NCI-H748 (cell line): ENCODE results near the gene TEX51.

Source experiments
- DNase-seq: peaks from one replicate; lab custom pipeline; 2025; ENCODE audit not compliant: unreplicated experiment; lab: John Stamatoyannopoulos, UW

TEX51 gene

DNA sequence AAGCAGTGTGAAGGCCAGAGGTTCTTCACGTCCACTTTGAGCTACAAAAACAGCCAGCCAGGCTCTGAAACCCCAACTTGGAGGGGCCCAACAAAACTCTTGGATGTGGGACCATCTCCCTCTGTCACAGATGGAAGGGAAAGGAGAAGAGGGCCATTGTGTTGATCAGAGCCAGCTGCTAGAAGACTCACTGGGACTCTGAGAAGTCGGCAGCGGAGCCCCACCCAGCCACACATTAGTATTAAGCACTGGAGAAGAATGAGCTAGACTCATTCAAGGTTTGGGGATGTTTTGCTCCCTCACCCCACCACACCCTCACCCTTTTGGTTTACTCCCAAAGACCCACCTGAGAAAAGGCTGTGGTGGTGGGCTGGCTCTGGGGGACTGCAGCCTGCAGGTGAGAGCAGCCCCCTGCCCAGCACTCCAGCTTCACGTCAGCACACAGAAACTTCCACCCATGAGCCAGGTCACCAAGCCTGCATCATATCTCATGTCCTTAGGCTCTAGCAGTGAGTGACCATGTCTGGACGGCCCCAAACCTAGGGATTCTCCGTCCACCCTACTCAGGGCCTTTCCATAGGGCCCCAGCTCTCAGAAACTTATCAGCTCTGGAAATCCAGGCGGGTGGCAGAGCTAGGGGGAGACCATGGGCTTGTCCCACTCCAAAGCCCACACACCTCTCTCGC, 12.6 kb downstream of the TEX51 start:
- no peak for DNase-seq

DNA sequence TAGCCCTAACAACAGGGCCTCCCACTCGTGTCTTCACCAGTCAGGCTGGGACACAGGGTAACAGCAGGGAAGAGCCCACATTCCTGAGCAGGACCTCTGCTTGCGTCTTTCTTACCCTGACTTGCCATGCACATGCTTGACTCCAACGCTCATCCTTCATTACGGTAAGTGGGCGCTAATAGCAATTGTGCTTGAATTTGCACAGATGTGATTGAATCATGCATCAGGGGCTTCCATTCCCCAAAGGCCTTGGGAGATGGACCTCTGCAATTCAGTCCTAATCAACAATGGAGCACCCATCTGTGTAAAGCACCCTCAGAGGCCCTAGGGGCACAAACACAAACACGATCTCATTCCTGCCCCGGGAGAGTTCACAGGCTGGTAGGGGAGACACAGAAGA, 13.5 kb downstream of the TEX51 start:
- no peak for DNase-seq

DNA sequence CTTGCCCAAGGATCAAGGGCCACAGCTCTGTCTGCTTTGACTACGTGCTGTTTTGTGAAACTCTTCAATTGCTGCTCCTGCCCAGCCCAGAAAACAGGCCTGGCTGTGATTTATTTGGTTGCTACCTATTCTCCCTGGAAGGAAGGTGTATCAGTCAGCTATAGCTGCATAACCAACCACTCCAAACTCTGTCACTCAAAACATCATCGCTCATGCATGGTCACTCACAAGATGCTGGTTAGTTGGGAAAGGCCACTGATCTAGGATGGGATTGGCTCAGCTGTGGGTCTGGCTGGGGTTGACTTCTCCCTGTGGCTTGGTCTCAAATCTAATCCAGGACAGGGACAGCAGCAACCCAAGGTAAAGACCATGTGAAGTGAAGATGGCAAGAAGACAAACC, 14.6 kb downstream of the TEX51 start:
- DNase-seq: no peak

DNA sequence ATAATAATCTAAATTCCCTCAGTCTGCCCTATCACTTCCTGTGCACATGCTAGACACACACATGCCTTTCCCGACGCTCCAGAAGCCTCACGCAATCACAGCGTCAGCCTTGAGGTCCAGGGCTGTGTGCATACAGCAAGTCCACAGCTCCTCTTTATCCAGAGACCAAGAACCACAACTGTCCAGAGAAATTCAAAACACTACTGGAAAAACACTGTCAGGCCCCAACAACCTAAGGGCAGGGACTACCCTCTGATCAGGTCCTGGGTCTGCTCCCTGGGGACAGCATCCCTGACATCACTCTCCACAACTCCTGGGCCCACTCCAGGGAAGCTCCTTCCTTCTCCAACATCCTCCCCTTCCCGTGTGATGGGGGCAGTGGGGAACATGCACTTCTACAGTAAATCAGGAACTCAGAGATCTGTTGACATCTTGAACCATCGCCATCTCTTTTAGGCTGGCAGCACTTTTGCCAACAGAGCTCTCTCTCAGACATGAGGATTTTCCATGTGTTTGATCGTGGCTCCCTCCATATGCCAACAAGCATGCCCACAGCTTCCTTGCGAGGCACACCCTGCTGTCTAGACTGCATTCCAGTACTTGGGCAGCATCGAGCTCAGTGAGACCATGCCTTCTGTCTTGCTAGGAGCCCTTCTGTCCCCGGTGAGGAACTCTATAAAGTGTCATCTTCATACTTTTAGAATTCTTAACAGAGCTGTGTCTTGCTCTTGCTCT, 15.4 kb downstream of the TEX51 start:
- DNase-seq: no peak

DNA sequence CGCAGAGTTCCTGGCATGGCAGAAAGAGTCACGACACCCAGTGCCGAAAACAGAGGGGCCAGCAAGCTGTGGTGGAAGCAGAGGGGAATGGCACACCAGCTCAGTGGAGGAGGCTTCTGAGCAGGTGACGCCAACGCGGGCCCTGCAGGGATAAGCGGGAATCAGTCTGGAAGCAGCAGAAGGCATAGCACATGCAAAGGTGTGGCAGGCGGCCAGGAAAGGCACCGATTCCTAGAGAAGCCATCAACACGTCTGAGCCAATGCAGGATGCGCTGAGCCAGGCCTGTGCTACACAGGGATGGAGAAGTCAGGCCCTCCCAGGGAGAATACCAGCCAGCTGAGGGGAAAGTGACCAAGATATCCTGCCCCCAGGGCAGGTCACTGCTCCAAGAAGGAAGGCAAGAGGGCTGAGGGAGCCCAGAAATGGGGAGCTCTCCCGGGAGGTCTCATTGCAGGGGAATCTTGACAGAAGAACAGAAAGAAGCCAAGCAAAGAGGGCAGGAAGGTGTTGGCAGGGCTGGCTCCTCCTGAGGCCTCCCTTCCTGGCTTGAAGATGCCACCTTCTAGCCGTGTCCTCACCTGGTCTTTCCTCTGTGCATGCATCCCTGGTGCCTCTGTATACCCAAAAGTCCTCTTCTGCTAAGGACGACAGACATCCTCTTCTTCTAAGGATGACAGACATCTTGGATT, 16.3 kb downstream of the TEX51 start:
- no peak for DNase-seq

DNA sequence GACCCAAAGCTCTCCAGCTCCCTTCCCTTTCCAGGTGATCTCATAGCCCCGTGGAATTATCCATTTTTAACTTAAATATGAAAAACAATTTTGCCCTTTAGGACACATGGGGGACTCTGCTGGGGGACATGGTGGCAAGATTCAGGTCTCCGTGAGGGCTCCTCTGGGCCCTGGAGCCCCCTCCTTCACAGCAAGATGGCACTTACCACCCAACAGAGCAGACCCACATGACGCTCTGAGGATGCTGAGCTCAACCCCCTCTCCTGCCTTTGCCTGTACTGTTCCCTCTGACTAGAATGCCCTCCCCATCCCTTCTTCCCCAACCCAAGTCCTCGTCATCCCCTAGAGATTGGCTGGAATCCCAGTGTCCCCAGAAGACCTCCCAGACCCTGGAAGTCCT, 17.2 kb downstream of the TEX51 start:
- no peak for DNase-seq

DNA sequence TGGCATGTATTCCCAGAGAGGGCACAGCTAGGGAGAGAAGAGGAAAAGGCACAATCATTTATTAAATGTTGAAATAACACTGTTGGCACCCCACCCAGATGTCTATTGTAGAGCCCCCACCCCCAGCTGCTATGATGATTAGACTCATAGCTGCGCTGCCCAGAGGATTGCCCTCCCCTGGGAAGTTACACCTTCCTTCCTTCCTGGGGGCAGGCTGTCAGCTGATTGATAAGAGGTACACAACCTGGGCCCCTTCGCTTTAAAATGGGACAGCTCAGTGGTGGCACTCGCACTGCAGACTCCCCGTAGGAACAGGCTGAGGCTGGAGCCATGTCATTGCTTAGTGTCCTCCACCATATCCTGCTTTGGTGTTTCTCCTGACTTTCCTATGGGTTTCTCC, 18.1 kb downstream of the TEX51 start:
- DNase-seq: no peak

DNA sequence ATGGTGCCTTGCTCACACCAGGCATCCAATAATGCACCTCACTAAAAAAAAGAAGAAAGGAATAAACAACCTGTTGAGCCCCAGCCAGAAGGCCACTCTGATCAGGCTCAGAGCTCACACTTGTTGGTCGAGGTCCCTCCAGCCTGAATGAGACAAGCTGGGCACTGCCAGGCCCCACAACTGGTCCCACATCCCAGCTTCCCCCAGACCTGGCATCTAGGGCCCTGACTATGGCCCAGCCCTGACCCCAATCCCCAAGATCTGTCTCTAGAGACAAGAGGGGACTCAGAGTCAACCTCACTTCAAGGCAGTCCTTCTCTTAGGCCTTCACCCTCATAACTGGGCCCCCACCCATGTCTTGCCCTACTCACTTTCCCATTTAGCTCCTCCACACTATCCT, 22.4 kb downstream of the TEX51 start:
- DNase-seq: no peak

DNA sequence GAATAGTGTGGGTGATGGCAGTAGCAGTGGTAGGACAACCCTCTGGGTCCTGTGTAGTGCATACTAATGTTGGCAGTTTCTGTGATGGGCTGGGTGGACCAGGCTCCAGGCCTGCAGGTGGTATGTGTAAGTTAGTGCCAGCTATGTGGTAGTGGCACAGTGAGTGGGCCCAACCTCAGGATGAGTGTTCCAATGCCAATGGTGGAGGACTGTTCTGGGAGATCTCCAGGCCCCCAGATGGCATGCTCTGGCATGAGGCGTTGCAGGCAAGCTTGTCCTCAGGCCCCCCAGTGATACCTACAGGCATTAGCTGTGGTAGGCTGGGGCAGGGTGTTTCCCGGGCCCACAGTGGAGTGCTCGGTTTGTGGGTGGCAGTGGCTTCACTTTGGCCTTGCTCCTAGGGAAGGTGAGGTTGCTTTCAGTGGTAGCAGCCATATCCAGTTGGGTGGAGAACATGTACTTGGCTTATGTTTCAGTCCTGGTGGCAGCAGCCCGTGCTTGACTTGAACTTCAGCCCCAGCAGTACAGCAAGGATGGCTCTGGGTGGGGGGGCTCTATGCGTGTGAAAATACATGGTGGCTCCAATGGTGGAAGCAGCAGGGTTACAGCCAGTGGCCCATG, 32.4 kb downstream of the TEX51 start:
- DNase-seq: no peak

DNA sequence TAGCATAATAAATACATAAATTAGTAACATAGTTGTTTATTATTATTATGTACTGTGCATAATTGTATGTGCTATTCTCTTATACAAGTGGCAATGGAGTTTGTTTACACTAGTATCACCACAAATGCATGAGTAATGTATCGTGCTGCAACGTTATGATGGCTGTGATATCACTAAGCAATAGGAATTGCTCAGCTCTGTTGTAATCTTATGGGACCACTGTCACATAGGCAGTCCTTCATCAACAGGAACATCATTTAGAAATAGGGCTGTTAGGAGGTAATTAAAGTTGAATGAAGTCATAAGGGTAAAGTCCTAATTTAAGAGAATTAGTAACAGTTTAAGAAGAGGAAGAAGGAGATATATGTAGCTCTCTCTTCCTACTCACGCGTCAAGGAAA, 33.8 kb downstream of the TEX51 start:
- DNase-seq: no peak

DNA sequence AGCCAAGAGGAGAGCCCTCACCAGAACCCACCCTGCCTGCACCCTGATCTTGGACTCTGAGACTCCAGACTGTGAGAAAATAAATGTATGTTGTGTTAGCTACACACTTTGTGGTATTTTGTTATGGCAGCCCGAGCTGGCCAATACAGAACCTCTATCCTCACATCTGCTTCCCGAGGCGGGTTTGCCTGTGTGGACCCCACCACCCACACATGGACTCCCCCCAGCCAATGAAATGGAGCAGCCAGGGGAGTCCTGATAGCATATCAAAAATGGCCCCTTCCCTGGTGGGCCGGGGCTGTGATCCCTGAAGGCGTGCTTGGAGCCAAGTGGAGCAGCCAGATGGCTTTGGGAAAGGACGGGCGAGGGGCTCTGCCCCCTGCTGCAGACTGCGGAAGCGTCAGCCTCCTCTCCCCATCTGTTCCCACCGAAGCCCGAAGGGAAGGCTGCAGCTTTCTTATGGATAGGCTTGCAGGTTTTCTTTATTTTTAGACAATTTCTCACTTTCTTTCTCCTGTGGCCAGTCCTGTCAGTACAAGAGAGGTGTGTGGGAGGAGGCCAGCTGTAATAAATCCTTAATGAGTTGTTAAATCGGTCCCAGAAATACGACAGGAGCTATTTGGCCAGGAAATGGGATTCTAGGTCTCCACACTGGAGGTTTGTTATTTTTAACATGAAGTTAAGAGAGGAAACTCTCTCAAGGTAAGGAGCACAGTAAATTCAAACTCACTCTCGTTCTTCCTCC, 34.4 kb downstream of the TEX51 start:
- no peak for DNase-seq

DNA sequence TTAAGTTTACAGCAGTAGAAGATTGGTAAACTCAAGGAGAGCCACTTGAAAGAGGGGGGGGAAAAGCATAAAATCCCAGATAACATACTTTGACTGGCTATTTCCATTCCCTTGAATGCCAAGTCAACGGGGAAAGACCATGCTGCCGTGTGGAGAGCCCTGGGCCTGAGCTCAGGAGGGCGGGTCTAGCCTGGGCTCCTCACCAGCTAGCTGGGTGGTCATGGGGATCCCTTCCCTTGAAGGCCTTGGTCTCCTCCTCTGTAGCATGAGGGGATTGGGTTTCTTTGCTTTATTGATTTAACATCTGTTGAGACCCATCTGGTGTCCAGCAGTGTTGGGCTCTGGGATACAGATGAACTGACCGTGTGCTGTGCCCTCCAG, 35.0 kb downstream of the TEX51 start:
- no peak for DNase-seq

DNA sequence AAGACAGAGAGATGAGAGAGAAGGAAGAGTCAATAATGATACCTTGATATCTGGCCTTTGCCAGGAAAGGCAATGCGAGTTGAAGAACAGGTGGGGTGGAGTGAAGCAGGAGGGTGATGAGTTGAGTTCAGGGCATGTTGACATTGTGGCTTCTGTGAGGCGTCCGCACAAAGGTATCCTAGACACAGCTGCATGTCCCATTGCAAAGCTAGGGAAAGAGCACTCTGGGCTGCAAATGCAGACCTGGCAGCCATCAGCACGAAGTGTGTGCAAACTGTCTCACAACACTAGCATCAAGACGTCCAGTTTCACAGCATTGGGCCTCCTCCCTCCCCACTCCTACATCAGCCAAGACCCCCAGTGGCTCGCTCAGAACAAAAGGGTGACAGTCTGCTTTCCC, 36.1 kb downstream of the TEX51 start:
- peak; percentile 41 for DNase-seq

DNA sequence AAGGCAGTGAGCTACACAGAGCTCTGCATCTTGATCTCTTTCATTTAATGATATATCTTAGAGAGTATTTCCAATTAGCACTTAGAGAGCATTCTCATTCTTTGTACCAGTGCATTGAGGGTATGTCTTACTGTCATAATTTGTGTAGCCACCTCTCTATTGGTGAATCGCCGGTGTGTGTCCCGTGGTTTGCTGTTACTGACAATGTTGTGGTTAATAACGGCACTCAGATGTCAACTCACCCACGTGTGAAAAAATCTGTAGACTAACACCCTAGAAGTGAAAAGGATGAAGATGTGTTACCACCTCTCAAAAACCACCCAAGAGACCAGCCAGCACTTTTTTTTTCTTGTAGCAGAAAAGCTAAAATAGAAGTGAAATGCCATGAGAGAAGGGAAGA, 37.1 kb downstream of the TEX51 start:
- no peak for DNase-seq

DNA sequence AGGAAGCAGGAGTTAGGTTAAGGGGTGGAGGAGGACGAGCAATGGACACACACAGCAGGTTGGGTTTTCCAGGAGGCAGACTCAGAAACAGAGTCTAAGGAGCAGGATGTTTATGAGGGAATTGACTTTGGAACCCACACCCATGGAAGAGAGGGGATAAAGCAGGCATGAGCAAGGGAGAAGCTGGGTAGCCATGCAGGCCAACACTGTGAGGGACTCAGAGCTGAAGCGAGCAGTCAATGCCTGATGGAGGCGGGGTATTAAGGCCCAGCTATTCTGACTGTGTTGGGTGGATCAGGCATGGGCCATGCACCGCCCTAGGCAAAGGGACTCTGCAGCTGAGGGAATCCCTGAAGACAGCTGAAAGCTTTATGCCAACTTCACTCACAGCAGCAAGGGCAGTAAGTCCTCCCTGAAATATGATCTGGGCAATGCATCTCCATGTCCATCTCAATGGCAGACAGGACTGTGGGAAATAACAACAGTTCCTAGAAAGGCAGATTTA, 37.6 kb downstream of the TEX51 start:
- DNase-seq: no peak

DNA sequence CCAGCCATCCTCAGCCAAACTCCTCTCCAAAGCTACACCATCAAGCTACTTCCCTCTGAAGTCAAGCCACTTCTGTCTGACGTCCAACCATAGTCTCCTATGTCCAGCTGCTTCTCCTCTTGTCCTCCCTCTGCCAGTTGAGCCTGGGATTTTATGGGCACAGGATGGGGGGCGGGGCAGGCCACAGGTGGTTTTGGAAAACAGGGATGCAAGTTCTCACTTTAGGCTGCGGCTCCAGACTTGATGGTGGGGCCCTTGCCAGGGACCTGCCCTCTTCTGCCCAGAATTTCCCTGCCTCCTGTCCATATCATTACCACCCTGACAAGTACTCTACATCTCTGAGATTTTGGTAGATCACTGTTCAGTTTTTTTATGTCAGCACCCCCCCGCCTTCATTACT, 41.6 kb downstream of the TEX51 start:
- DNase-seq: no peak

DNA sequence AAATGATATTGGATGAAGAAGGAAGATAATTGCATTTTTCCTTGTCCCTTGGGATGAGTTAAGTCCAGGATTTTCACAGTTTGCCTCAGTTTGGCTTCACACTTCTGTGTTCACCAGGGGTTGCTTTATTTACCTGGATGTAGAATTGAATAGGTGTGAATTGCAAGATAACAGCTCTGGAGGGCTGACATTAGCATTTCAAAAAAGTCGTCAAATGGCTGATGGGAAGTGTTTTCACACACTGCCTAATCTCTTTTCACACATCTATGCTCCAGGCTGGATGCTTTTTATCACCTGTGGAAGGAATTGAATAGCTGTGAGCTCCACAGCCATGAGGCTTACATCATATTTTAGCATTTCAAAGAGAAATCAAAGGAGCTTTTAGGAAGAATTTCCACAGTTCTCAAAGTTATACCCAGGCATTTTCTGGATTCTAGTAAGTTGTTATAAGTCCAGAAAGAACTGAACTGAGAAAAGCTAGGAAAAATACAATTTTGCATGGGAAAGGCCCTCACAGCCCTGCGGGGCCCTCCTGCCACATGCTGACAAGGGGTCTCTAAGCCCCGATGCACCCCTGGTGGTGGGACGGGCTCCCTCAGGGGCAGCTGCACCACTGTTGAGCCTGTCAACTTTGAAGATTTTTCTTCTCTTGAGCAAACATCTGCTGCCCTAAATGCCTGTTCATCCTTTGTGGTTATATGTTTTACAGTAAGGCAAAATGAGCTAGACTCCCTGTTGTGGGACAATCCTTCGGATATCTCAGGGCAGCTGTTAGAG, 43.9 kb downstream of the TEX51 start:
- DNase-seq: no peak

DNA sequence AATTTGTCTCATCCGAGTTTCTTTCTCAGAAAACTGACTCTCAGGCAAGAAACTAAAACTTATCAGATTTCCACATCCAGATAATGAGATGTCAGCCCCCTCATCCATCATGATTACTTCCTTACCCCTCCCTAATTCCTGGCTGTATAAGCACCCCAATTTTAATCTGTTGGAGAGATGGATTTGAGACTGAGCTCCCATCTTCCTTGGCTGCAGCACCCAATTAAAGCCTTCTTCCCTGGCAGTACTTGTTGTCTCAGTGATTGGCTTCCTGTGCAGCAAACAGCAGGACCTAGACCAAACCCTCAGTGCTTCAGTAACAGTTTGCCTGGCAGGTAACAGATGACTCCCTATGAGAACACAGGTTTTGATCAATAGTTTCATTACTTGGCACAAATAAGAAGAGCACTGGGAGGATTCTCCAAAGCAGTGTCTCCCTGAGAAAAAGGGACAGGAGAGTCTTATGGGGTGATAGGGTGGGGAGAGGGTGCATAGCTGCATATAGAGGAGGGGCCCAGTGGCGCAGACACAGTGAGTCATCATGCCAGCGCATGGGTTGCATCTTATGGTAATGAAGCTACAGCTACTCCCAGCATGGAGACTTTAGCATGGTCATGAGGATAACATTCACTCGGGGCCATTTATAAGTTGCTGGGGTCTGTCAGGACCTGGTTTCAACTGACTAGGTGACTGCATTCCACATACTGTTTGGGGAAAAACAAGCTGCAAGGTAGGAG, 45.1 kb downstream of the TEX51 start:
- no peak for DNase-seq

DNA sequence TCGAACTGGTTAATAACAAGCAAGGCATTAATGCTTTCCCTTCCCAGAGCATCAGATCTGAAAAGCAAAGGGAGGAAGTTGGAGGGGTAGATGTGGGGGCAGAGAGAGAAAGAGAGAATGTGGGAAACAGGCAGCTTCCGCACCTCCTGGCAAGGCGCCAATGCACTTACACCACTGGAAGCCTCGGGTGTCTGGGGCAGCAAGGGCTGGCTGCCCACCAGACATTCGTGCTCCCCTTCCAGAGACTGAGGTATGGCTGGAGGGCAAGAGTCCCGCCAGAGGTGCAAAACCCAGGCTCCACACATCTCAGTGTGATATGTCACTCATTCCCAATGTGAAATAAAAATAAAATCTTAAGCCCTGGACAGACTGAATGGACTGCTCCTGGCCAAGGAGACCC, 46.4 kb downstream of the TEX51 start:
- peak; percentile 28 for DNase-seq
